Measurements from ENCODE around the gene SIRPB1. TPM values are rescaled to one million over a fixed set of nuclear protein-coding genes. Genes with fewer than 3 reads are reported as not detected.

SIRPB1 gene
- total RNA-seq, 1 donor from 2014 or later, result not detected

- Mint-ChIP-seq H3K9me3 (ENCODE audit: unreplicated experiment) (no peaks in the 10 kb centered on the region), H3K4me3 (ENCODE audit: unreplicated experiment) (no peak overlapping the region), H3K27me3 (ENCODE audit: unreplicated experiment) (no peaks in the 10 kb centered on the region), H3K27ac (ENCODE audit: unreplicated experiment) (no peak overlapping the region), H3K4me1 (ENCODE audit: unreplicated experiment) (no peaks in the 10 kb centered on the region), H3K36me3 (ENCODE audit: low read depth, unreplicated experiment) (no peaks in the 10 kb centered on the region)
- TF ChIP-seq CTCF (IDR thresholded peaks at IDR 0.05; ENCODE audit: unreplicated experiment), result no peak
- DNase-seq (ENCODE audit: low spot score), result no peak
These were observed 19.1 kb downstream of the SIRPB1 start for GRCh38 chr20:1600736-1601135.

- Mint-ChIP-seq H3K36me3 (ENCODE audit: low read depth, unreplicated experiment) (no peaks in the 10 kb centered on the region), H3K4me3 (ENCODE audit: unreplicated experiment) (no peak overlapping the region), H3K4me1 (ENCODE audit: unreplicated experiment) (no peaks in the 10 kb centered on the region), H3K9me3 (ENCODE audit: unreplicated experiment) (no peaks in the 10 kb centered on the region), H3K27me3 (ENCODE audit: unreplicated experiment) (no peaks in the 10 kb centered on the region), H3K27ac (ENCODE audit: unreplicated experiment) (no peak overlapping the region)
- DNase-seq (ENCODE audit: low spot score), result no peak
- no peak for TF ChIP-seq CTCF (IDR thresholded peaks at IDR 0.05; ENCODE audit: unreplicated experiment)
These were observed 24.5 kb downstream of the SIRPB1 start for GRCh38 chr20:1595333-1595732.

DNA sequence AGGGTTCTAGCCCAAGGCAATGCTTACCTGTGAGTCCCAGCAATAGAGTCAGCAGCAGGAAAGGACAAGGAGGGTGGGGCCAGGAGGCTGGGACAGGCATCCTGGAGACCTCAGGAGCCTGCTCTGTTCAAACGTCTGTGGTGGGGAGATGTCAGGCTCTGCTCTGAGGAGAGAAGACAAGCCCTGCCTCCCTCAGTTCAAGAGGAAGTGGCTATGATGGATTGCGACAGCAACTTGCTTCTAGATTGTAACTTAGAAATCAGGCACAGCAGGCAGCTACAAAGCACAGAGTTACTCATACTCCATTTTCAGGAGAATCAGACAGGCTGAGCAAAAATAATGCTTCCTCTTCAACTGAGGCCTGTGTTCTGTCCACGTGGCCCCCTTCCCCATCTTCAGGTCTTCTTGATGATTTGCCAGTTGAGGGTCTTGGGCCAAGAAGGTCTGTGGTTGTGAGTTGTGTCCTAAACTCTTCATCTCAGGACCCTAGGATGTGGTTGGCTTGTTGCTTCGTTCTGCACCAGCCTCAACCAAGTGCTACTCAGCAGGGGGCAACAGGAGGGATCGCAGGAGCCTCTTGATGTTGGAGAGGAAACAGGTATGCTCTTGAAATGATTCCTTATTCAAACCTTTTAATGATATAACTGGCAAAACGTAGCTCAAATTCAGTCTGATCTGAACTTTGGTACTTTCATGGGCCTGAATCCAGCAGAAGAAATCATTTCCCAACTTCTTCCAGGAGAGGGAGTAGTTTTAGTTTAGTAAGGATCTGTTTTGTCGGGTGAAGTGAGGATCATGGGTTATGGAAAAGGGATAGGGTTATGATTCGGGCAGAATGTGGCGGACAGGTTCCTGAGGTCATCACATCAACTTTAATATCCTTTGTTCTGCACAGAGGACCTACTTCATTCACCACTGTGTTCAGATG, 31.0 kb downstream of the SIRPB1 start:
- TF ChIP-seq CTCF (IDR thresholded peaks at IDR 0.05; ENCODE audit: unreplicated experiment), result no peak
- no peaks in the 10 kb centered on the region for H3K36me3 Mint-ChIP-seq (ENCODE audit: low read depth, unreplicated experiment)
- H3K9me3 Mint-ChIP-seq (ENCODE audit: unreplicated experiment), result no peaks in the 10 kb centered on the region
- no peaks in the 10 kb centered on the region for H3K27me3 Mint-ChIP-seq (ENCODE audit: unreplicated experiment)
- DNase-seq (ENCODE audit: low spot score), result no peak
- no peaks in the 10 kb centered on the region for H3K4me1 Mint-ChIP-seq (ENCODE audit: unreplicated experiment)
- H3K27ac Mint-ChIP-seq (ENCODE audit: unreplicated experiment), result no peak overlapping the region
- no peak overlapping the region for H3K4me3 Mint-ChIP-seq (ENCODE audit: unreplicated experiment)

- H3K36me3 Mint-ChIP-seq (ENCODE audit: low read depth, unreplicated experiment), result no peaks in the 10 kb centered on the region
- no peaks in the 10 kb centered on the region for H3K9me3 Mint-ChIP-seq (ENCODE audit: unreplicated experiment)
- H3K27ac Mint-ChIP-seq (ENCODE audit: unreplicated experiment), result no peak overlapping the region
- DNase-seq (ENCODE audit: low spot score), result no peak
- H3K4me3 Mint-ChIP-seq (ENCODE audit: unreplicated experiment), result no peak overlapping the region
- no peak for TF ChIP-seq CTCF (IDR thresholded peaks at IDR 0.05; ENCODE audit: unreplicated experiment)
- no peaks in the 10 kb centered on the region for H3K27me3 Mint-ChIP-seq (ENCODE audit: unreplicated experiment)
- no peaks in the 10 kb centered on the region for H3K4me1 Mint-ChIP-seq (ENCODE audit: unreplicated experiment)
These were observed 31.9 kb downstream of the SIRPB1 start for GRCh38 chr20:1587781-1588532.

- TF ChIP-seq CTCF (IDR thresholded peaks at IDR 0.05; ENCODE audit: unreplicated experiment), result no peak
- Mint-ChIP-seq H3K27me3 (ENCODE audit: unreplicated experiment) (no peaks in the 10 kb centered on the region), H3K27ac (ENCODE audit: unreplicated experiment) (no peak overlapping the region), H3K4me3 (ENCODE audit: unreplicated experiment) (no peak overlapping the region), H3K4me1 (ENCODE audit: unreplicated experiment) (no peaks in the 10 kb centered on the region), H3K36me3 (ENCODE audit: low read depth, unreplicated experiment) (no peaks in the 10 kb centered on the region), H3K9me3 (ENCODE audit: unreplicated experiment) (no peaks in the 10 kb centered on the region)
- DNase-seq (ENCODE audit: low spot score), result no peak
These were observed 40.3 kb downstream of the SIRPB1 start for GRCh38 chr20:1579488-1579887.

Measured in endothelial cell (in vitro differentiated cells).